Transverse colon (tissue), 4 donors: ENCODE data around the gene UNC13C.

Experiments
- POLR2A ChIP-seq: fragments of 450-650 bp; IDR thresholded peaks from one replicate; pipeline ENCODE4 v1.6.1; 2016; ENCODE audit warnings: antibody characterized with exemption, mild to moderate bottlenecking, moderate library complexity
- POLR2AphosphoS5 ChIP-seq, 3 donors: sonication (generic); formaldehyde crosslinking; IDR thresholded peaks; one replicate each; pipeline ENCODE4 v1.6.1; 2016; ENCODE audit warnings: antibody characterized with exemption in 3 of 3
- TF ChIP-seq, protein P1 (sequence below), 5 experiments: fragments of 200-600 bp in 3 of 5; fragments of 450-650 bp in 2 of 5; sonication (generic) in 3 of 5; IDR thresholded peaks; 1 replicate in 2 of 5; 2 replicates in 3 of 5; pipeline ENCODE4 v1.5.1; 2016 to 2017; ENCODE audit warnings: antibody characterized with exemption in 5 of 5, inconsistent platforms in 3 of 5, mild to moderate bottlenecking in 2 of 5, moderate library complexity in 1 of 5

DNA sequence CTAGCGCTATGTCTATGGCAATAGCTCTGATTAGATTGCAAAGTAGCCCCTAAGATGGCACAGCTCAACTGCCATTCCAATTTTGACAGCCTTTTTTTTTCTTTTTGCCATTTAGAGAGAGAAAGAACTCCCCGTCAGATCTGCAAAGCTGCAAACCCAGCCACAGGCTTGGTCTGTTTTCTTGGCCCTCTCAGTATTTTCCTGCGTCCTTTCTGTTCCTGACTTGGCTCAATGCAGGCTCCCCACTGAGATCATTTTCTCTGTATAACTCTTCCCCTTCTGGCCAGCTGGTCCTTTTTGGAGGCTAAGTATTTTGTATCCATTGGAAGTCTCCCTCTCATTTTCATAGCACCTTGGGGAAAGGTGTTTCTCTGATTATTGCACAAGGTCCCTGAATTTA lies 386.7 kb downstream of the UNC13C start:
- TF ChIP-seq POLR2AphosphoS5 (IDR thresholded peaks at IDR 0.05) (no peak), POLR2A (no peak)
- TF ChIP-seq, protein P1, sequence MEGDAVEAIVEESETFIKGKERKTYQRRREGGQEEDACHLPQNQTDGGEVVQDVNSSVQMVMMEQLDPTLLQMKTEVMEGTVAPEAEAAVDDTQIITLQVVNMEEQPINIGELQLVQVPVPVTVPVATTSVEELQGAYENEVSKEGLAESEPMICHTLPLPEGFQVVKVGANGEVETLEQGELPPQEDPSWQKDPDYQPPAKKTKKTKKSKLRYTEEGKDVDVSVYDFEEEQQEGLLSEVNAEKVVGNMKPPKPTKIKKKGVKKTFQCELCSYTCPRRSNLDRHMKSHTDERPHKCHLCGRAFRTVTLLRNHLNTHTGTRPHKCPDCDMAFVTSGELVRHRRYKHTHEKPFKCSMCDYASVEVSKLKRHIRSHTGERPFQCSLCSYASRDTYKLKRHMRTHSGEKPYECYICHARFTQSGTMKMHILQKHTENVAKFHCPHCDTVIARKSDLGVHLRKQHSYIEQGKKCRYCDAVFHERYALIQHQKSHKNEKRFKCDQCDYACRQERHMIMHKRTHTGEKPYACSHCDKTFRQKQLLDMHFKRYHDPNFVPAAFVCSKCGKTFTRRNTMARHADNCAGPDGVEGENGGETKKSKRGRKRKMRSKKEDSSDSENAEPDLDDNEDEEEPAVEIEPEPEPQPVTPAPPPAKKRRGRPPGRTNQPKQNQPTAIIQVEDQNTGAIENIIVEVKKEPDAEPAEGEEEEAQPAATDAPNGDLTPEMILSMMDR (IDR thresholded peaks at IDR 0.05), result no peak
